Fibroblast of pulmonary artery (primary cell): Measurements from ENCODE around the gene CHST7.

Experiments
- DNase-seq: peaks from one replicate; pipeline ENCODE4 v3.0.0-alpha.2; 2010; ENCODE audit warnings: low read depth
- H3K4me3 ChIP-seq: replicated peaks from 2 replicates; pipeline ENCODE4 v1.5.1; 2011; ENCODE audit warnings: low read depth, mild to moderate bottlenecking, control low read depth, low read length, moderate library complexity
- CTCF ChIP-seq: IDR thresholded peaks from 2 replicates; pipeline ENCODE4 v1.5.1; 2011; ENCODE audit warnings: mild to moderate bottlenecking, control low read depth, low read length, inconsistent platforms; ENCODE audit errors: missing control alignments

The CHST7 gene

GRCh38 chrX:46580613-46581012 lies 7.0 kb downstream of the CHST7 start:
- no peak for TF ChIP-seq CTCF
- DNase-seq = no peak
- H3K4me3 ChIP-seq = no peak overlapping the region

GRCh38 chrX:46582325-46582724 lies 8.8 kb downstream of the CHST7 start:
- peak; percentile 56 for DNase-seq
- no peak for TF ChIP-seq CTCF
- H3K4me3 ChIP-seq = no peak overlapping the region

- peak; percentile 91 for DNase-seq
- no peak for TF ChIP-seq CTCF
- H3K4me3 ChIP-seq = no peak overlapping the region
Observed at GRCh38 chrX:46582966-46583365, 9.4 kb downstream of the CHST7 start.

GRCh38 chrX:46584736-46585135 lies 11.2 kb downstream of the CHST7 start:
- H3K4me3 ChIP-seq = no peak overlapping the region
- DNase-seq = no peak
- TF ChIP-seq CTCF = no peak

- peak; percentile 77 for DNase-seq
- no peak for TF ChIP-seq CTCF
- peak overlapping the region; percentile 6 for H3K4me3 ChIP-seq
Observed at GRCh38 chrX:46587158-46587557, 13.6 kb downstream of the CHST7 start.

GRCh38 chrX:46587753-46588171 lies 14.2 kb downstream of the CHST7 start:
- no peak for TF ChIP-seq CTCF
- peak; percentile 62 for DNase-seq
- peak overlapping the region; percentile 17 for H3K4me3 ChIP-seq

- DNase-seq = peak; percentile 81
- no peak for TF ChIP-seq CTCF
- peak overlapping the region; percentile 17 for H3K4me3 ChIP-seq
Observed at GRCh38 chrX:46588263-46588662, 14.7 kb downstream of the CHST7 start.
